PC-9 (cell line): Measurements from ENCODE around the gene ARHGAP26. TPM values are rescaled to one million over a fixed set of nuclear protein-coding genes. Genes with fewer than 3 reads are reported as not detected.

ENCODE experiments used
- BruUV-seq: library from RNA; stranded (reverse); fragments of 400-500 nt; replicated peaks from 2 replicates; lab custom pipeline; 2021; lab: Mats Ljungman, UMichigan
- CTCF ChIA-PET: fragments of 300-600 bp; sonication (Branson Sonifier 250); formaldehyde crosslinking; loops from one replicate; lab custom pipeline; 2022; ENCODE audit warnings: antibody characterized with exemption; lab: Charles Lee
- POLR2A ChIA-PET: fragments of 300-600 bp; sonication (Branson Sonifier 250); formaldehyde crosslinking; loops from one replicate; lab custom pipeline; 2022; ENCODE audit warnings: antibody characterized with exemption; ENCODE audit not compliant: unreplicated experiment; lab: Charles Lee
- DNase-seq, 2 experiments: peaks; one replicate each; pipeline versions ENCODE4 v3.0.0 to v3.0.0-alpha.2; 2015 to 2022; ENCODE audit warnings: mixed read lengths in 1 of 2
- H2AFZ ChIP-seq: fragments of 200-600 bp; sonication (generic); 2 replicates; pipeline ENCODE4 v1.8.1; 2017; ENCODE audit warnings: antibody characterized with exemption
- H3F3A ChIP-seq: fragments of 200-600 bp; sonication (generic); 2 replicates; pipeline ENCODE4 v1.8.1; 2017; ENCODE audit warnings: antibody characterized with exemption, mild to moderate bottlenecking, low read depth; ENCODE audit not compliant: insufficient read depth
- H3K27ac ChIP-seq: fragments of 200-600 bp; sonication (generic); 2 replicates; pipeline ENCODE4 v1.6.1; 2016; ENCODE audit warnings: mixed run types
- H3K27me3 ChIP-seq: fragments of 200-600 bp; sonication (generic); 2 replicates; pipeline ENCODE4 v1.6.1; 2016; ENCODE audit warnings: low read depth, mixed run types; ENCODE audit not compliant: insufficient read depth
- H3K36me3 ChIP-seq: fragments of 200-600 bp; sonication (generic); 2 replicates; pipeline ENCODE4 v1.6.1; 2016; ENCODE audit warnings: low read depth, mixed run types
- H3K4me1 ChIP-seq: fragments of 200-600 bp; sonication (generic); replicated peaks from 2 replicates; pipeline ENCODE4 v1.6.1; 2016; ENCODE audit warnings: mixed run types; ENCODE audit not compliant: insufficient read depth
- H3K4me2 ChIP-seq: fragments of 200-600 bp; sonication (generic); 2 replicates; pipeline ENCODE4 v1.6.1; 2017; ENCODE audit warnings: mixed run types
- H3K4me3 ChIP-seq: fragments of 200-600 bp; sonication (generic); 2 replicates; pipeline ENCODE4 v1.6.1; 2016; ENCODE audit warnings: mixed run types
- H3K79me2 ChIP-seq: fragments of 200-600 bp; sonication (generic); 2 replicates; pipeline ENCODE4 v1.6.1; 2017; ENCODE audit warnings: low read depth, mixed run types
- H3K9me2 ChIP-seq: fragments of 200-600 bp; sonication (generic); 2 replicates; pipeline ENCODE4 v1.8.1; 2017; ENCODE audit warnings: mild to moderate bottlenecking; ENCODE audit not compliant: insufficient read depth
- H3K9me3 ChIP-seq: fragments of 200-600 bp; sonication (generic); 2 replicates; pipeline ENCODE4 v1.8.1; 2016; ENCODE audit warnings: low read depth; ENCODE audit not compliant: insufficient read depth
- H4K20me1 ChIP-seq: fragments of 200-600 bp; sonication (generic); 2 replicates; pipeline ENCODE4 v1.8.1; 2017; ENCODE audit not compliant: insufficient read depth
- CTCF ChIP-seq: fragments of 200-600 bp; sonication (generic); conservative IDR thresholded peaks from 2 replicates; pipeline ENCODE4 v1.6.1; 2017; ENCODE audit warnings: mixed run types, antibody characterized with exemption, mild to moderate bottlenecking, moderate library complexity
- EZH2 ChIP-seq: fragments of 200-600 bp; sonication (generic); IDR thresholded peaks from 2 replicates; pipeline ENCODE4 v1.8.0; 2017; ENCODE audit warnings: antibody characterized with exemption, low read depth
- intact Hi-C: fragments of 100-400 bp; cut with micrococcal nuclease; formaldehyde crosslinking; loops from one replicate; pipeline ENCODE4 v1.10.0; 2022; ENCODE audit not compliant: unreplicated experiment
- total RNA-seq: library from RNA; stranded (reverse); gene quantifications from 2 replicates; pipeline ENCODE4 v1.2.3, GENCODE V29; 2021

Gene ARHGAP26
- total RNA-seq, 1 experiment from 2014 or later, result 29.7 TPM

DNA sequence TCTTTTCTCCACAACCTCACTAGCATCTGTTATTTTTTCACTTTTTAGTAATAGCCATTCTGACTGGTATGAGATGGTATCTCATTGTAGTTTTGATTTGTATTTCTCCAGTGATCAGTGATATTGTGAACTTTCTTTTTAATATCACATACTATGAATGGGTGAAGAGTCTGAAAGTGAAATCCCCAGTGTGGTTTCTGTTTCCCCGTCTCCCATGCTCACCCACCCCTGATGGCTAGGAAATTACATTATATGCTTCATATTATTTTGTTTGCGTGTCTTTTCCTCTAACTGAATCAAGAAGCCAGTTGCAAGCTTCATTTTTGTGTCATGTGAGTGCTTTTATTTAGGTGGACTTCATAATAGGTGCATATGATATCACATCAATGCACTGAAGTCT is 171.1 kb downstream of the ARHGAP26 start:
- Histone ChIP-seq H3F3A (no peaks in the 10 kb centered on the region), H3K9me3 (no peaks in the 10 kb centered on the region), H3K4me3 (no peak overlapping the region), H3K36me3 (no peaks in the 10 kb centered on the region), H3K9me2 (no peaks in the 10 kb centered on the region), H4K20me1 (no peaks in the 10 kb centered on the region), H3K27ac (no peak overlapping the region), H3K79me2 (no peaks in the 10 kb centered on the region), H2AFZ (no peak overlapping the region), H3K27me3 (no peaks in the 10 kb centered on the region), H3K4me2 (no peak overlapping the region), H3K4me1 (no peaks in the 10 kb centered on the region)
- POLR2A ChIA-PET, result no interaction called here
- CTCF ChIA-PET, result no interaction called here
- DNase-seq, result no peak
- intact Hi-C loops, result no loop called here
- TF ChIP-seq EZH2, result no peak
- no peak for TF ChIP-seq CTCF
- BruUV-seq, result no TSS peak

DNA sequence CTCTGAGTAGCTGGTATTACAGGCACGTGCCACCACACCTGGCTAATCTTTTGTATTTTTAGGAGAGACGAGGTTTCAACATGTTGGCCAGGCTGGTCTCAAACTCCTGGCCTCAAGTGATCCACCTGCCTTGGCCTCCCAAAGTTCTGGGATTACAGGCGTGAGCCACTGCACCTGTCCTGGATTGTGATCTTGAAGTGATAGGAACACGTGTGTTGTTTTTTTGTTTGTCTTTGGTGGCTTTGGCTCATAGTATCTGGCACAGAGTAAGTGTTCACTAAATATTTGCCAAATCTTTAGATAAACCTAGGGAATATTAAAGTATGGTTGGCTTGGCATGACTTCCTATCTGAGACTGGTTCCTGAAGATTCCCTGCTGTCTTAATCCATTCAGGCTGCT is 172.7 kb downstream of the ARHGAP26 start:
- ChIA-PET POLR2A (no interaction called here), CTCF (no interaction called here)
- no peaks in the 10 kb centered on the region for H3K9me3 ChIP-seq
- H3K4me2 ChIP-seq, result no peak overlapping the region
- no peak overlapping the region for H2AFZ ChIP-seq
- no peaks in the 10 kb centered on the region for H3K79me2 ChIP-seq
- no TSS peak for BruUV-seq
- intact Hi-C loops, result no loop called here
- no peaks in the 10 kb centered on the region for H3K4me1 ChIP-seq
- no peaks in the 10 kb centered on the region for H3K36me3 ChIP-seq
- H3K9me2 ChIP-seq, result no peaks in the 10 kb centered on the region
- no peak for TF ChIP-seq EZH2
- TF ChIP-seq CTCF, result no peak
- H3K4me3 ChIP-seq, result no peak overlapping the region
- no peaks in the 10 kb centered on the region for H3K27me3 ChIP-seq
- DNase-seq, result no peak
- no peaks in the 10 kb centered on the region for H4K20me1 ChIP-seq
- no peaks in the 10 kb centered on the region for H3F3A ChIP-seq
- no peak overlapping the region for H3K27ac ChIP-seq

- H2AFZ ChIP-seq, result no peak overlapping the region
- BruUV-seq, result no TSS peak
- H3K27me3 ChIP-seq, result no peaks in the 10 kb centered on the region
- no peaks in the 10 kb centered on the region for H4K20me1 ChIP-seq
- no peaks in the 10 kb centered on the region for H3K79me2 ChIP-seq
- no peaks in the 10 kb centered on the region for H3K9me2 ChIP-seq
- ChIA-PET POLR2A (no interaction called here), CTCF (no interaction called here)
- intact Hi-C loops, result no loop called here
- no peaks in the 10 kb centered on the region for H3K9me3 ChIP-seq
- no peak for TF ChIP-seq EZH2
- TF ChIP-seq CTCF, result no peak
- H3K4me2 ChIP-seq, result no peak overlapping the region
- H3K36me3 ChIP-seq, result no peaks in the 10 kb centered on the region
- H3K4me1 ChIP-seq, result no peaks in the 10 kb centered on the region
- no peak overlapping the region for H3K4me3 ChIP-seq
- DNase-seq, result no peak
- no peaks in the 10 kb centered on the region for H3F3A ChIP-seq
- no peak overlapping the region for H3K27ac ChIP-seq
These were observed 174.0 kb downstream of the ARHGAP26 start for GRCh38 chr5:142944140-142944539.
